HG02763 (cell line): ENCODE data around the gene TDRD1.

ENCODE experiments used
- ATAC-seq: cut with Tn5 transposase; IDR thresholded peaks from one replicate; pipeline ENCODE4 v1.9.1; 2021; ENCODE audit warnings: mild to moderate bottlenecking, moderate library complexity; ENCODE audit not compliant: unreplicated experiment

Gene TDRD1

DNA sequence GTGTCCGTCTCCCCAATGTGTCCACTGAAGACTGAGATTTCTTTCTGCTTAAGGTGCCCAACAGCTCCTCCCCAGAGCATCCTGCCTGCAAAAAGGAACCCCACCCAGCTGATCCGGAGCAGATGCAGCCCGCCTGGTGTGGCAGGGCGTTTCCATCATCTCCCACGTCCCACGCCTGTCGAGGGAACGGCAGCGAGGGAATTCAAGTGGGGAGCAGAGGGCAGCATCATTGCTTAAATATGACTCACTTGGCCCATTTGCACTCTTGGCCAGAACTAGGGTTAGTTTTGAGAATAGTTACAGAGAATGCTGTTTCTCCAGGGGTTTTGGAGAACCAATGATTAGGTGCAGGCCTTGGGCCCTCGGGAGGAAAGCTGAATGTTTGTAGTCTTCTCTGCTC, 80.7 kb downstream of the TDRD1 start:
- ATAC-seq = no peak

DNA sequence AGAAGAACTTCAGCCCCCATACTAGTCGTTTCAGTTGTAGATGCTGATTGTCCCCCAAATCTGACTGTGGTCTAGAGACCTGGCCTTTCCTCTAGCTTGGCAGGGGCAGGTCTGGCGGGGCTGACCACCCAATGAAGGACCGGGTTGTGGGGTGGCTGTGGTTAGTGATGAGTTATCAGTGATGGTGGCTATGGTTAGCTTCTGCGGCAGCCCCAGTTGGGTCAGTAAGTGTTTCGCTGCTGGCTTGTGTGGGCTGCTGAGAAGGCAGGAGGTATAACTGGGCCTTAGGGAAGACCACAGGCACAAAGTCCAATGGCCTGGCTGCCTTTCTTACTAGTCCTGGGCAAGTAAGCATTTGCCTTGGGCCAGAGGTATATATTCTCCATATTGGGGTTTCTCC, 81.2 kb downstream of the TDRD1 start:
- ATAC-seq = no peak

DNA sequence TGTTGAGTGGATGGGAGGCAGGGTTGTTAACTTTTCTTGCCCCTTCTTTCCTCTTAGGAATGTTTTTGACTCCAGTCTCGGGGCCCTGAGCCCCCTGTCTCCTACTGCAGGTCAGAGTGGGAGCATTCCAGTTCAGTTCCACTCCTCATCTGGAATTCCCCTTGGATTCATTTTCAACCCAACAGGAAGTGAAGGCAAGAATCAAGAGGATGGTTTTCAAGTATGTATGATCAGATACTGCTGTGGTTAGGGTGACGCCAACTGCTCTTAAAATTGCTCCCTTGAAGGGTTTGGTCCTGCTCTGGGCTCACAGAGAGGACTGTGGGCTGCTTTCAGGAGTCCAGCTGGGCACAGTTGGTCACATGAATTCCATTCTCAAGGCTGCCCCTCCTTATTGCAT, 81.9 kb downstream of the TDRD1 start:
- ATAC-seq = no peak

DNA sequence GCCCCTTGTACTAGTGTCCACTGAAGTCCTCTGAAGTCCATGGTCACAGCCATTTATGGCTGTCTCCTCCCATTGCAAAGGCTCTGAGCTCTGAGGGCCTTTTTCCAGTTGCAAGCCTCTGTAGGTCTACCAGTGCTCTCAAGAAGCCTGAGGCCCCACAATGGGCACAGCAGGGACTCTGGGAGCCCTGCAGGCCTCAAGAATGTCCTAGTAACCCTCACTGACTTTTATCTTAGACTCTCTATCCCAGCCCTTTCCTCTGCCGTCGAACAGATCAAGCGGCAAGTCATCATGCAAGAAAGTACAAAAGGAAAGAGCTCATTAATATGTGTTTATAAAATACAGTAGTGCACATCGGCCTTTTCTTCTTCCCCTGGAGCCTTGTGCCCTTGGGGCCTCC, 83.3 kb downstream of the TDRD1 start:
- ATAC-seq = no peak

GRCh38 chr10:114265392-114266053, 86.4 kb downstream of the TDRD1 start:
- ATAC-seq = no peak

DNA sequence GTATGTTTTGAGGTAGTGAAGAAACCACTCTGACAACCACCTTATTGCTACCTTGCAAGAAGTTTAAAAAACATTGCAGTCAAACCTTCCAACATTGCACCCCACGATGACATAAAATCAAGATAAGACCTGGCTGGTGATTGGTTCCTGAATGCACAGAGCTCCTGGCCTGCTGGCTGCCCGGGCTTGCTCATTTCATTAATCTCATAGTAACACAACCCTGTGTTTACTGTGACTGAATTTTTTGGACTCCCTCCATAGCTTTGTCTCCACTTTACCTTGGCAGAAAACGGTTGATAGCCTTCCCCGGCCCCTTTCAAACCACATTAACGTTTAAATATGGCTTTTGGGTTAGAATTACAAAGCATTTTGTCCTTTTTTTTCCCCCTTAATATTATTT, 87.4 kb downstream of the TDRD1 start:
- no peak for ATAC-seq

GRCh38 chr10:114271075-114271778, 92.1 kb downstream of the TDRD1 start:
- no peak for ATAC-seq

DNA sequence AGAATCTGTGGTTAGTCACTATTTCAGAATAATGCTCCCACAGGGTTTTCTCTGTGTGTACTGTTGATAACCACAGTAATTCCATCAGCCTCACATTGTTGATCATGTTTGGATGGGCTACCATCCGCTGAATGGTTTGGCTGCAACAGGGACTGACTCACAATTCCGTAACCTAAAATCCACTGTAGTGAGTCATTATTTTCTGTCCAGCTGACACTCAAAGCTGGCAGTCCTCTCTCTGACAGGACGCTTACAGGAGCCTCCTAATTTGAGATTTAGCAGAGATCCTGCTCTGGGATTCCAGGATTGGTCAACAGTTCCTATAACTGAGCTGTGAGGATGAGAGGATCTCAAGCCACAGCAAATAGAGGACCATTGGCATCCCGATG, 92.6 kb downstream of the TDRD1 start:
- ATAC-seq = no peak

DNA sequence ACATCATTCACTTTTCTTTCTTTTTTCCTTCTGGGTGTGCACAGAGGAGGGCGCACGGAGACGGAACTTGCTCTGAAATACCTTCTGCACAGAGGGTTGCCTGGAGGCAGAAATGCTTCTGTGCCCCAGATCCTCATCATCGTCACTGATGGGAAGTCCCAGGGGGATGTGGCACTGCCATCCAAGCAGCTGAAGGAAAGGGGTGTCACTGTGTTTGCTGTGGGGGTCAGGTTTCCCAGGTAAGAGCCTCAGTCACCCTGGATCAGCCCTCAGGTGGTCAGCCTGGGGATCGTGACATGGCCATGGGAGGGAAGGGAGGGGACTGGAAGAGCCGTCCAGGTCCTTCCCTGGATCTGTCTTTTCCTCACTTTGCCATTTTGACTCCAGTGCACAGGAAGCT, 93.5 kb downstream of the TDRD1 start:
- no peak for ATAC-seq

GRCh38 chr10:114273910-114274309, 94.8 kb downstream of the TDRD1 start:
- no peak for ATAC-seq

- no peak for ATAC-seq
These were observed 95.7 kb downstream of the TDRD1 start for GRCh38 chr10:114274616-114275453.

GRCh38 chr10:114276066-114276465, 96.9 kb downstream of the TDRD1 start:
- ATAC-seq = no peak

DNA sequence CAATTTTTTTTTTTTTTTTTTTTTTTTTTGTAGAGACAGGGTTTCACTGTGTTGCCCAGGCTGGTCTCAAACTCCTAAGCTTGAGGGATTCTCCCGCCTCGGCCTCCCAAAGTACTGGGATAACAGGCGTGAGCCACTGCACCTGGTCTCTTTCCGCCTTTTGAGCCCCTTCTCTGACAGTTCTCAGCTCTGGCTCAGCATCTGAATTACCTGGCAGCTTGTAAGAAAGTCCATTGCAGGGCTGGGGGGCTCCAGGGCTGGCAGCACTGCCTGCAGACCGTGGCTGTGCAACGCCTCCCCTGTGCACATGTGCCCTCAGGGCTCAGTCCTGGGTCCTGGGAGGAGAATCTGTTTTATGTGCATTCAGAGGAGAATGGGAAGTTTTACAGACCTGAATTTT, 97.5 kb downstream of the TDRD1 start:
- no peak for ATAC-seq

GRCh38 chr10:114278140-114278883, 99.2 kb downstream of the TDRD1 start:
- ATAC-seq = no peak

DNA sequence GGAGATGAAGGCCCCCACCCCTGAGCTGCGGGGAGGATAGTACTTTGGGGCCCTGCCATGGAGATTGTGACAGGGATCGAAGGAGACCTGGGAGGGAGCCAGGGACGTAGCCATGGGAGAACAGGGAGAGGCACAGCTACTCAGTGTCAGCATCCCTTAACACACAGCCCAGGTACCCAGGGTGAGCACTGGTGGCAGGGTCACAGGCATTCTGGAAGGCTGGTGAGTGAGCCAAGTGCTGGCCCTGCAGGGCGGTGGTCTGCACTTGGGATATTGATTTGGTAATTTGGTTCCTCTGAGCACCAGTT, 99.7 kb downstream of the TDRD1 start:
- no peak for ATAC-seq

GRCh38 chr10:114279289-114279688, 100.1 kb downstream of the TDRD1 start:
- no peak for ATAC-seq

DNA sequence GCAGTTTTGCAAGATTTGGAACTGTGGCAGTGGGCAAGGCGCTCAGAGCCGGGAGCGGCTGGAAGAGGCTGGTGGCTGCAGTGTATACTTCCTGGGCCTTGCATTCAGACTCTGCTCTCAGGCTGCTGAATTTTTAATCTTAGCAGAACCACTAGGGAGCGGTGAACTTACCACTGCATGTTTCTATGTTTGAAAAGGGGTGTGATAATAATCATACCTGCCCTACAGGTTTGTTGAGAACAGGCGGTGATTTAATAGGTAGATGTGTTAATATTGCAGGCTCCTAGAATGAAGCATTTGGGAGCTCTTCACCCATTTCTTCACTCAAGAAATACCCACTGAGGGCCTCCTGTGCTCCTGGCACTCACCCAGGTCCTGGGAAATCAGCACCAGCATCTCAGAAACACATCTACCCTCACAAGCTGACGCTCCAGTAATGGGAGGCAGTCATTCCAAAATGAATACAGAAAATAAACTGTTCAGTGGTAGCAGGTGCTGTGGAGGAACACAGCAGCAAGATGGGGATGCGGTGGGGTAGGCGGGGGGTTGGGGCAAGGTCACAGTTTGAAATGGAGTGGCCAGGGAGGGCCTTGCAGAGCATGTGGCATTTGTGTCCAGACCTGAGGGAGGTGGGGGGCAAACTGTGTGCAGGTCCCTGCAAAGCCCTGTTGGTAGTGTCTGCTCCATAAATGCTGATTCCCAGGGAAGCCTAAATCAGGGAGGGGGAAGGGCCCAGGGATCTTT, 100.9 kb downstream of the TDRD1 start:
- no peak for ATAC-seq

GRCh38 chr10:114281006-114281405, 101.9 kb downstream of the TDRD1 start:
- no peak for ATAC-seq

GRCh38 chr10:114281461-114281860, 102.3 kb downstream of the TDRD1 start:
- no peak for ATAC-seq
